Activated naive CD4-positive, alpha-beta T cell treated with anti-CD3 and anti-CD28 coated beads, Interleukin-2, amount 50 U/mL, for 16 hours (primary cell): Measurements from ENCODE around the gene ALPL.
A peak's percentile ranks its signal among the peaks of the same experiment; 100 is the strongest.
"Not testable (repeated sequence)": the region's sequence is repeated elsewhere in the genome, so short reads cannot be mapped to it uniquely, and the experiment has no call there.

ENCODE experiments used
- DNase-seq: peaks from one replicate; pipeline ENCODE4 v3.0.0-alpha.2; 2020

The ALPL gene

DNA sequence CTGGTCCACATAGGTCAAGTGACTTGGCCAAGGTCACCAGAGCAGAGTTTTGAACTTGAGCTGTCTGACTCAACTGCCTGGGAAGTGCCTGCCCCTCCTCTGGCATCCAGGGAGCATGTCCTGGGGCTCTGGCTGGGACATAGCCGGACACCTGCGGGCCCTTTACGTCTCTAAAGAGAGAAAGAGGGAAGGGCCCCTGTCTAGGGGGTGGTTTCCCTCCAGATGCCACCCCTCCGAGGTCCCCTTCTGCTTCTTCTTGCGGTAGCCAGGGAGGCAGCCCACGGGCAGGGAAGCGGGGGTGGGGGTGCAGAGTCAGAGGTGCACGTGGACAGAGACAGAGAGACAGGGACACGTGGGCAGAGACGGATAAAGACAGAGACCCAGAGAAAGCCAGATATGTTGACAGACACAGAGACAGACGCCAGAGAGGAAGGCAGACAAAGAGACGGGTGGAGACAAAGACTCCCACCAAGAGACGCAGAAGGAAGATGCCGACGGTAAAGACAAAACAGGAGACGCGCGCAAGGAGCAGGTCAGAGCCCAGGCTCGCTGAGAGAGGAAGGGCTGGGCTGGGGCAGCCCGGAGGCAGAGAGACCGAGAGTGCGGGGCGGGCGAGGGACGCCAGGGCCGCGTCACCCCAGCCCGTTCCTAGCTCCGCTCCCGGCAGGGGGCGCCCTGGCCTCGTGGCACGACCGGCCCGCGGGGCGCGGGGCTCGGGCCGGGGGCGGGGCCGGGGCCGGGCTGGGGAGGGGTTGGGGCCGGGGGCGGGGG lies 458 bp upstream of the ALPL start:
- peak; percentile 76 for DNase-seq

GRCh38 chr1:21510113-21510493 lies 880 bp downstream of the ALPL start:
- DNase-seq = no peak

- DNase-seq = no peak
Observed at GRCh38 chr1:21510885-21511578, 1.8 kb downstream of the ALPL start.

DNA sequence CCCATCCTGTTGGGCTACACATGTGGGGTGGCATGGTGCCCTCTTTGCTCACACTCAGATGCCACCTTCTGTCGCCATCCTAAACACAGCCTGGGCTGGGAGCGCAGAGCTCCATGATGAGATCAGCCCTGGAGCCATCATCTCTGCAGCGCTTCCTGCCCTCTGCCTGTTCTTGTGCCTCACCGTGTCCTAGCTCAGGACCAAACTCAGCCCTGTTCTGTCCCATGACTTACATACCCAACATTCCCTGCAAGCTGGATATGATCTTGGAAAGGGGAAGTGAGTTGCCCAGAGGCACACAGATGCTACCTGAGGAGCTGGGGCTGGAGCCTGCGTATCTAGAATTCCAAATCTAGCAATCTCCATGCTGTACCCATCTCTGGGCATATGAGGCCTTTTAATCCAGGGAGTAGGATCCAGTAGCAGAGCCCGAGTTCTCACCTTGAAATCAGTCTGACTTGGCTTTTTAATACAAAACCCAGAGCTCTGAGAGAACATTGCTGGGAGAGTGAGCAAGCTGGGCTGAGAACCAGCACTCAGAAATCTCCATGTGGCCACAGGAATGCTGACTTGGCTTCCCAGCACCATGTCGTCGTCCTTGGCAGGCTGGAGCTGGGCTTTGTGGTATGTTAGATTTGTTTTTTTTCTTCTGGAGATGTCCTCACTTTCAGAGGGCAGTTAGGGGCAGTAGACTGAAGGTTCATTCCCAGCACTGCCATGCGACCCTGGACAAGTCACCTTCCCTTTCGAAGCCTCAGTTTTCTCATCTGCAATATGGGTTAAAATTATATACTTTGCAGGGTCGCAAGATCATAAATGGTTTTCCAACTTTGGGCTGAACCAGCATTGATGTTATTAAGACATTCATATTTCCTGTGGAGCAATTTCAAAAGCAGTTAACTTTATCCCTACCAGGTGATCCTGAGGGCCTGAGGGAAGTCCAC lies 2.6 kb downstream of the ALPL start:
- DNase-seq = no peak

GRCh38 chr1:21514245-21514644 lies 5.0 kb downstream of the ALPL start:
- DNase-seq = no peak

DNA sequence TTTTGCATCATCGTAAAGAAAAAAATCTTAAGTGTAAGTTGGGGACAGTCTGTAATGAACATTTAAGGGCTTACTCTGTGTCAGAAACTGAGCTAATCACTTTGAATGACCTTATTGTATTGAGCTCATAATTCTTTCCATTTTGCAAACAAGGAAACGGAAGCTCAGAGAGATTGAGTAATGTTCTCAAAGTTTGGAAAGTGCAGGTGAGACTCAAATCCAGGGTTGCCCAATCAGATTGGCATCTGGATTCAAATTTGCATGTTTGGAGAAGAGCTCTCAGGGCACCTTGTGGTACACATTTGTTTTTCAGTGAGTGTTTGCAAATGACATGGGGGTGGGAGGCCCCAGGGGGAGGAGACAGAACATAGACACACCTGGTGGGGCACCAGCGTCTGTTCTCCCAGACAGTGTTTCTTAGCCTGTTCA lies 8.0 kb downstream of the ALPL start:
- no peak for DNase-seq

- DNase-seq = no peak
Observed at GRCh38 chr1:21517660-21518480, 8.6 kb downstream of the ALPL start.

- no peak for DNase-seq
Observed at GRCh38 chr1:21518774-21519455, 9.7 kb downstream of the ALPL start.

GRCh38 chr1:21519486-21520070 lies 10.4 kb downstream of the ALPL start:
- DNase-seq = not testable (repeated sequence)

DNA sequence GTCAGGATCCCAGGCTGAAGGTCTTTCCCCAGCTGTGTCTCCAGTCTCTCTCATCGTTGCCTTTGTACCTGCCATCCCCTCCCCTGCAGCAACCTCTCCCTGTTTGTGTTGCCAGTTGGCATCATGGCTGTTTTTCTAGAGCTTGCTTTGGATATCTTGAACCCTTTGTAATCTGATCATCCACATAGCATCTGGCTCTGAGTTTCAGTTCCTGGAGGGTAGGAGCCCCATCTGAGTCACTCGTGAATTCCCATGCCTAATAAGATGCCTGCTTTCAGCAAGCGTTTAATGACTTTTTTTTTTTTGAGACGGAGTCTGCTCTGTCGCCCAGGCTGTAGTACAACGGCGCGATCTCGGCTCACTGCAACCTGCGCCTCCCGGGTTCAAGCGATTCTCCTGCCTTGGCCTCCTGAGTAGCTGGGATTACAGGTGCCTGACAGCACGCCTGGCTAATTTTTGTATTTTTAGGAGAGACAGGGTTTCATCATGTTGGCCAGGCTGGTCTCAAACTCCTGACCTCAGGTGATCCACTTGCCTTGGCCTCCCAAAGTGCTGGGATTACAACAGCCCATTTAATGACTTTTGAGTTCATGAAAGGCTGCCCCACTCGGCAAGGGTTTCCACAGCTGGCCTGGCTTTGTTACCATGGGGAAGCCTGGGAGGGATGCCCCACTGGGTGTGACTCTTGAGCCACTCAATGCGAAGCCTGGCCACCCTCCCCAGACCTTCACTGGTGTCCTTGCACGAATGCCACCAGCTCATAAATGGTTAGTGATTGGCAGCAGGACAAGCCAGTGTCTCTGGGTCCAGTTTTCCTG lies 11.9 kb downstream of the ALPL start:
- DNase-seq = no peak

GRCh38 chr1:21521717-21522060 lies 12.5 kb downstream of the ALPL start:
- DNase-seq = no peak

GRCh38 chr1:21522525-21523038 lies 13.4 kb downstream of the ALPL start:
- DNase-seq = no peak

DNA sequence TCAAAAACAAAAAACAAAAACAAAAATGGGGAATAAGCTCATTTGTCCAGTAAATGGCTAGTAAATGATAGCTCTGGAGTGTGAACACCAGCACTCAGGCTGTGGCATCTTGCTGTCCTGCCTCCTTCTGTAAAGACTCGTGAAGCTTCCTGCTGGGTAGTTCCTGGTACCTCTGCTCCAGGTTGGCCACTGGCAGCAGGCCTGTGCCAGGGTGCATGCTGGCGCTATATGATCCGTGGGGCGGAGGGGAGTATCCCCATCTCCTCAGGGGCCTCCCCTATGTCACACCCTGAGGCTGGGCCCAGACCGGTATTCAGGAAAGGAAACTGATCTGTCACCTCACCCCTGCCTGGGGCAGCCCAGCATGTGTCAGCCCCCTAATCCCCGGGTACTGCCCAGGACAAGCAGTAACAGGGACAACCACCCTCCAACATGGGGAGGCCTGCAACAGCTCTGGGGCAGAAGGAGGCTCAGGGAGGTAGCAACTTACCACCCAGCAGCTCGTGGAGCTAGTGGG lies 14.1 kb downstream of the ALPL start:
- no peak for DNase-seq

DNA sequence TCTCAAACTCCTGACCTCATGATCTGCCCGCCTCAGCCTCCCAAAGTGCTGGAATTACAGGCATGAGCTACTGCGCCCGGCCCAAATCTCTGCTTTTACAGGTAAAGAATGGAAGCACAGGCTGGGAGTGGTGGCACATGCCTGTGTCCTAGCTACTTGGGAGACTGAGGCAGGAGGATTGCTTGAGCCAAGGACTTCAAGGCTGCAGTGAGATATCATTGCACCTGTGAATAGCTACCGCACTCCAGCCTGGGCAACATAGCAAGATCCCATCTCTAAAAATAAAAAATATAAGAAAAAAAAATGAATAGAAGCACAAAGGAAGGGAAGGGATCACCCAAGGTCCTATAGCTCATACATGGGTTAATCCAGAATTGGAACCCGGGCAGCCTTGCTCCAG lies 15.0 kb downstream of the ALPL start:
- no peak for DNase-seq

GRCh38 chr1:21524686-21525339 lies 15.6 kb downstream of the ALPL start:
- DNase-seq = no peak

DNA sequence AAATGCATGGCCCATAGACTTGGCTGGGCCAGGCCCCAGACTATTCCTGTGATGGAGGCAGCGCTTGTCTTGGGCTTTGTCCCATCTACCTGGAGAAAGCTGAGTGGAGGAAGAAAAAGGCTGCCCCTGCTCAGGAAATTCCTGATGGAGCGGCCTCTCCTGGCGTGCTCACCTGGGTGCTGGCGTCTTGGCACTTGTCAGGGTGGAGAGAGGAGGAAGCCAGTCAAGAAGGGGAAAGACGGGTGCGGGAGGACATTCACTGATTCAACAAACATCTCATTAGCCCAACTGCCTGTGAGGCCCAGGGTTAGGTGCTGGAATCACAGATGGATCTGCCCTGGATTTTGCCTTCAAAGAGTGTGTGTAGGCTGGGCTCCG lies 16.1 kb downstream of the ALPL start:
- DNase-seq = no peak

GRCh38 chr1:21526441-21526840 lies 17.2 kb downstream of the ALPL start:
- no peak for DNase-seq

DNA sequence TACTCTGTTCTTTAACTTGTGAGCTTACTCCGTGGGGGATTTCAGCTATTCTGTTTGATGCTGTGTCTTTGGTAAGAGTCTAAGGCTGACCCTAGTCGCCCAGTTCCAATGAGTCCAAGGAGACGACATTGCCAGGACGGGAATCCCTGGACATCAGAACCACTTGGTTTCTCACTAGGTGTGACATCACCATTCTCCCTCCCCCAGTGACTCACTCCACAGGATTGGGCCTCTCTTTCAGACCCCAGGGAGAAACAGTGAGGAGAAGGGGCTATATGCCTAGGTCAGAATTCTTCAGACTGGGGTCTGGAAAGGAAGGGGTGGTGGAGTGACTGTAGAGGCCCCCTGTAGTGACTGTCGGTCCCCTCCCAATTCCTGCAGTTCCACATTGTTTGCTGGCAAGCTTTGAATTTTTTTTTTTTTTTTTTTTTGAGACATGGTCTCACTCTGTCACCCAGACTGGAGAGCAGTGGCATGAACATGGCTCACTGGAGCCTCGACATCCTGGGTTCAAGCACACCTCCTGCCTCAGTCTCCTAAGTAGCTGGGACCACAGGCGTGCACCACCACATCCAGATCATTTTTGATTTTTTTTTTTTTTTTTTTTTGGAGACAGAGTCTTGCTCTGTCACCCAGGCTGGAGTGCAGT lies 21.3 kb downstream of the ALPL start:
- no peak for DNase-seq

DNA sequence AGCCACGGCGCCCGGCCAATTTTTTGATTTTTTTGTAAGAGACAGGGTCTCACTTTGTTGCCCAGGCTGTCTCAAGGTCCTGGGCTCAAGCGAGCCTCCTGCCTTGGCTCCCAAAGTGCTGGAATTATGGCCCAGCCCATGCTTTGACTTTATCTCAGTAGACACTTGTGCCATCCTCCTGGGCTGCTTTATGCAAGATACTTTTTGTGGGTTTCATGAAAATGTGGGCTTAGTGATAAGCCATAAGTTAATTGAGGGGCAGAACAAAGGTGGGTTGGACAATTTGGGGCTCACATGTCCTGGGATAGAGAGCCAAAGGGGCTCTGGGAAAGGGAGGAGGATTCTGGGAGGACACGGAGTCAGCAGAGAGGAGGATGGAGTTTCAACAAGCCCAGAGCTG lies 22.0 kb downstream of the ALPL start:
- no peak for DNase-seq
